ENCODE measurements around the gene IRAK1.

Gene IRAK1

DNA sequence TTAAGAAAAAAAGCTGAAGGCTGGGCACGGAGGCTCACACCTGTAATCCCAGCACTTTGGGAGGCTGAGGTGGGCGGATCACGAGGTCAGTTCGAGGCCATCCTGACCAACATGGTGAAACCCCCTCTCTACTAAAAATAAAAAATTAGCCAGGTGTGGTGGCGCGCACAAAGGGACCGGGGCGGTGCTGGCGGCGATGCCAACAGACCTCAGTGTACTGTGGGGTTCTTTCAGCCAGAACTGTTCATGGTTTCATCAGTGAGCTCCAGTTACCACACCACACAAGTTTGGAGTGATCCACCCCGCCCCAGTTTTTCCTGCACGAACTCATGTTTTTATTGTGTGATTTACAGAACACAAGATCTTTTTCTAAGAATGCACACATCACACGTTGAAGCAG lies 21.2 kb upstream of the IRAK1 start:
- DNase-seq (ENCODE audit: low read depth in 2 of 2): no peak

DNA sequence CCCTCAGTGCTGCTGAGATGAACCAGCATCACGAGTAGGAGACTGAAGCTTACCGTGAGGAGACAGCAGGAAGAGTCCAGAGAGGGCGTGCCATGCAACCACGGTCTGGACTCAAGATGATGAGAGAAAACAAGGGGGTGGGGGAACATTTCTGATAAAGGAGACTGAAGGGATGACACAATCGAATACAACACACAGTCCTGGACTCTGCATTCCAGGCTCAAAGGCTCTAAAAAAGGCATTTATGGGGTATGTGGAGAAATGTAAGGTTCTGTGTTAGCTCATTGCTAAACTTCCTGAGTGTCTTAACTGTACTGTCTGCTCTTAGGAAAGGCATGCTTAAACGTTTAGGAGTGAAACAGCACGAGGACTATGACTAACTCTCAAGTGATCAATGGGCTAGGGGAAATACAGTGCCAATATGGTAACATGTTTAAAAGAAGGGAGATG lies 20.6 kb upstream of the IRAK1 start:
- DNase-seq (ENCODE audit: low read depth in 2 of 2): no peak

DNA sequence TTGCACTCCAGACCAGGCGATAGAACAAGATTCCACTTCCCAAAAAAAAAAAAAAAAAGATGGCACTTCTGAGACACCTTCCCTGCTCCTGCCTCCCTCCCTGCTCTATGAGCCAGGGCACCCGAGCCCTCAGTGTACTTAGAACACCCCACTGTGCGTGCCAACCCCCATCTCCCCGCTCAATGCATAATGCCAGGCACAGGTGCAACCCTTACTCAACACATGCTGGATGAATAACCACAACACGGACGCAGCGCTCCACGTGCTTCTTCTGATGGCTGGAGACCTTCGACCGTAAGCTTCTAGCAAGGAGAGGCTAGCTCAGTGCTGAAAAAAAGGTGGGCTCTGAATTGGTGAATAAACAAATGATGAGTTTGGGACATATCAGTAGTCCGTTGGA lies 19.9 kb upstream of the IRAK1 start:
- no peak for DNase-seq (ENCODE audit: low read depth in 2 of 2)

DNA sequence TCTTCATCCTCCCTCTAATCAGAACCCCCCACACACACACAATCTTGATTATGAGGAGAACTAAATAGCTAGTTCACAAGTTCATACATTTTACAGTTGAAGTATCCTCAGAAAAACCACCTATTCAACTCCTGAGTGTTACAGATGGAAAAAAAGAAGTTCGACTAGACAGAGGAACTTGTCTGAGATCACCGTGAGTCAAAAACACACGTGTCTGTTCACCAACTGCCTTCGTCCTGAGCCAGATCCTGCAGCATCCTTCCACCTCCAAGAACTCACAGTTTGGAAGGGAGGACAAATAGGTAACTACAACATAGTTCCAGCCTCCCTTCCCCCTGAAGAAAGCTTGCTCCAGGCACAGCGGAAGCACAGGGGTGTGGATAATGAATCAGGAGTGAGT lies 19.0 kb upstream of the IRAK1 start:
- DNase-seq (ENCODE audit: low read depth in 2 of 2): no peak

DNA sequence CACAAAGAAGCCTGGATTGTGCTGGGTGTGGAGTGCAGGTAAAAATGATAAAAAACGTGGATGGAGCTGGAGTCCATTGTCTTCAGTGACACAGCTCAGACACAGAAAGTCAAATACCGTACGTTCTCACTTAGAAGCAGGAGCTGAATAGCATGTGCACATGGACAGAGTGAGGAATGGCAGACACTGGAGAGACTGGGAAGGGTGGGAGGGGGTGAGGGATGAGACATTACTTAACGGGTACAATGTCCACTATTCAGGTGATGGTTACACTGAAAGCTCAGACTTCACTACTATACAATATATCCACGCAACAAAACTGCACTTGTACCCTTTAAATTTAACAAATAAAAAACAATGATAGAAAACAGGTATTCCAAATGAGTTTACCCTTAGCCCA lies 18.1 kb upstream of the IRAK1 start:
- DNase-seq (ENCODE audit: low read depth in 2 of 2): no peak

DNA sequence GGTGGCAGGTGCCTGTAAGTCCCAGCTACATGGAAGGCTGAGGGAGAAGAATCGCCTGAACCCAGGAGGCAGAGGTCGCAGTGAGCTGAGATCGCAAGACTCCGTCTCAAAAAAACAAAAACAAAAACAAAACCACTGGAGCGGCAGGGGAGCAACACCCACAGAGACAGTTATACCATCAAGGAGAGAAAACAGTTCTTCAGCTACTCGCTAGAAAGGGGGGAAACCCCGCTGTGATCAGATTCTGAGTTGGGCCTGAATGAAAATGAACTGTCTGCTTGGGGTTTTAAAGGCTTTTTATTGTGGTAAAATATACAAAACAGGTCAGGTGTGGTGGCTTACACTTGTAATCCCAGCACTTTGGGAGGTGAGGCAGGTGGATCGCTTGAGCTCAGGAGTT lies 16.8 kb upstream of the IRAK1 start:
- DNase-seq (ENCODE audit: low read depth in 2 of 2): no peak

DNA sequence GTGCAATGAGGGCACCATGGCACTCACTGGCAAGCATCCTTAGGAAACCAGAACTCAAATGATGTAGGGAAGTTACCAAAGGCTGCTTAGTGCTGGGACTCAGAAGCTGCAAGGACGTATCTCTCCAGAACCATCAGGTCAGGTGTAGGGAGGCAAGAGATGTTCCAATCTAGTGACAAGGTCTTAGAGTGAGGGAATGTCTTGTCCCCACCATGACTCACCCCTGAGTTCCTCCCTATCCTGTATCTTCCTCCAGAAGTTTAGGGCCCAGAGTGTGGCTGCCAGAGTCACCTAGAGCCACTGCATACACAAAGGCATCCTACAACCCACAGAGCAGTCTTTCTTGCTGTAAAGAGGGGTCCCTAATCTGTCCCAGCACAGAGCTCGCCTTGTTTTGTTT lies 14.1 kb upstream of the IRAK1 start:
- DNase-seq (ENCODE audit: low read depth in 2 of 2): no peak

DNA sequence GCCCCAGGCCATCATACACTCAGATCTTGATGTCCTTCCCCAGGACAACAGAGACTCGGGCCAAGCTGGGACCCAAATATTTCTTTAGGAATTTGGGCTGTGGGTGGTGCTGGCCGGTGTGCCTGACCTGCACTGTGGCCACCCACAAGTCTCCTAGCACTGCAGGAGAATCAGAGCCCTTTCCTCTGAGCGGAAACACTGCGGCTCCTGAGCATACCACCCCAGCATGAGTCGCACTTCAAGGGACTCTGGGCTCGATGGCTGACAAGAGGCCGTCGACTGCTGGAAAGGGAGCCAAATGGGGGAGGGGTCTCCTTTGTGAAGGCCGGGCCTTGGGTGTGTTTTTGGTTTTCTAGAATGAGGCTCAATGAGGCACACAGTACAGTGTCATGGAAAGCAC lies 13.0 kb upstream of the IRAK1 start:
- no peak for DNase-seq (ENCODE audit: low read depth in 2 of 2)

DNA sequence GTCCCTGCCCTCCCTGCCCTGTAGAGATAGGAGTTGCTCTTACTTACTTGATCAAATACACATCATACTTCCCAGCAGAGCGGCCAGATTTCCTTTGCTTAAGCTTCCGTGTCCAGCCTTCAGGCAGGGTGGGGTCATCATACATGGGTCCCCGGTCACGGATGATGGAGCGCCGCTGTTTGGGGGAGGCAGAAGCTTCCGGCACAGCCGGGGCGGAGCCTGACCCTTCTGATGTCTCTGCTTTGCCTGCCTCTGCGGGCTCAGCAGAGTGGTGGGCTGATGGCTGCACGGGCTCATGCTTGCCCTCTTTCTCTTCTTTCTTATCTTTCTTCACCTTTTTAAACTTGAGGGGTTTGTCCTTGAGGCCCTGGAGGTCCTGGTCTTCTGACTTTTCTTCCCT lies 12.5 kb upstream of the IRAK1 start:
- DNase-seq (ENCODE audit: low read depth in 2 of 2): no peak

DNA sequence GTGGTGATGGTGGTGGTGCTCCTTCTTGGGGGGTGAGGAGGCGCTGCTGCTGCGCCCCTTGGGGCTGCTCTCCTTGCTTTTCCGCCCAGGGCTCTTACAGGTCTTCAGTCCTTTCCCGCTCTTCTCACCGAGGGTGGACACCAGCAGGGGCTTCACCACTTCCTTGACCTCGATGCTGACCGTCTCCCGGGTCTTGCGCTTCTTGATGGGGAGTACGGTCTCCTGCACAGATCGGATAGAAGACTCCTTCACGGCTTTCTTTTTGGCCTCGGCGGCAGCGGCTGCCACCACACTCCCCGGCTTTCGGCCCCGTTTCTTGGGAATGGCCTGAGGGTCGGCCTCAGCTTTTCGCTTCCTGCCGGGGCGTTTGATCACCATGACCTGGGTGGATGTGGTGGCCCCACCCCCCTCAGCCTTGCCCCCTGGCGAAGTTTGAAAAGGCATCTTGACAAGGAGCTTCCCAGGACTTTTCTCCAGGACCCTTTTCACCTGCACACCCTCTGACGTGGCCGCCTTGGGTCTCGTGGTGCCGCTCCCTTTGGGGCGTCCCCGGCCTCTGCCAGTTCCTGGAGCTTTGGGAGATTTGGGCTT lies 11.1 kb upstream of the IRAK1 start:
- DNase-seq (ENCODE audit: low read depth in 2 of 2): no peak

DNA sequence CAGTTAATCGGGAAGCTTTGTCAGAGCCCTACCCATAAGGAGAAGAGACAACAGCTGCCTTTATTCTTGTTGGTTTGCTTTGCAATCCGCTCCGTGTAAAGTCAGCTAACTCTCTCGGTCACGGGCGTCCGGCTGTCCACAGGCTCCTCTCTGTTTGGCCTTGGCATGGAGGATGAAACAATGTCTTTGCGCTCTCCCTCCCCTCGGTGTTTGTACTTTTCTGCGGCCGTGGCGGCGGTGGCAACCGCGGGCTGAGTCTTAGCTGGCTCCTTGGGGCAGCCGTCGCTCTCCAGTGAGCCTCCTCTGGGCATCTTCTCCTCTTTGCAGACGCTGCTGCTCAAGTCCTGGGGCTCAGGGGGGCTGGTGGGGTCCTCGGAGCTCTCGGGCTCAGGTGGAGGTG lies 10.6 kb upstream of the IRAK1 start:
- no peak for DNase-seq (ENCODE audit: low read depth in 2 of 2)

DNA sequence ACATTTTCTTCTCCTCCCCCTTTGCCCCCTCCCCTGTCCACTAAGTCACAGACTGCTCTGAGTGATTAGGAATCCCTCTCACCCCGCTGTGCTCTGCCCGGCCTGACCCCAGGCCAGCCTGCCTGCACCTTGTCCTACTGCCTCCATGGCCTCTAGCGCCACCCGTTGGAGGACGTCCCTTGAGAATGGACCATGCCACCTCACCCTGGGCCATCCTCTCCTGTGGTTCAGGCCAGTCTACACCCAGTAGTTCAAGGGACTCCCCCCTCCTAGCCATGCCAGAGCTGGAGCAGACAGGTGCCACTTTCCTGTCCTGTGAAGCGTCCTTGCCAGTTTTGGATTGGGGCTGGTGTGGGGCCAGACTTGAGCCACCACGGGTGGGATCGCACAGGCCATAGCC lies 9.7 kb upstream of the IRAK1 start:
- DNase-seq (ENCODE audit: low read depth in 2 of 2): no peak

DNA sequence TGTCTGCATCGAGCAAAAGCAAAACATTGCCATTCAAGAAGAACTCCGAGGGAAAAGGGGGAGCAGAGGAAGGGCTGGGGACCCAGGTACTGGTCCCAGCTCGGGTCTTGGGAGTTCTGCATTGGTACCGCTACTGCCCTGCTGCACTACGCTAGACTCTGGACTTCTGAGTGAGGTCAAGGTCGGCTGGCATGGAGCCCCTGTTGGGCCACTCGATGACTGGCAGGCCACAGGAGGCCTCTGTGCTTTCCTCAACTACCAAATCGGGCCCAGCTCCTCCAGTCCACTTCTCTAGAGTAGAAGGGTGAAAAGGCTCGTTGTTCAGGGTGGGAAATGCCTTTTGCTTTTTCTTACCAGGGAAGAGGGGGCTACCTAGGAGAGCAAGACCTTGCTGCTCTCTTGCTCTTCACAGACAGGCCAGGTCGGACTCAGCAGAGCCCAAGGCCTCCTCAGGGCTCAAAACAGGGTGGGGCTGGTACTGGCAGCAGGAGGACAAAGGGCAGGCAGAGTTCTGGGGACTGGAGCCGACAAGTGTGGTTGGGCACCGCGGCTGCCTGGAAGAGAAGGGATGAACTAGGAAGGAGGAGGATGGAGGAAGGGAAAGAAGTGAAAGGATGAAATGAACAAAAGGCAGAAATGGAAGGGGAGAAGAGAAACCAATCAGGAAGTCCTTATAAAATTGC lies 8.9 kb upstream of the IRAK1 start:
- DNase-seq (ENCODE audit: low read depth in 2 of 2): no peak

DNA sequence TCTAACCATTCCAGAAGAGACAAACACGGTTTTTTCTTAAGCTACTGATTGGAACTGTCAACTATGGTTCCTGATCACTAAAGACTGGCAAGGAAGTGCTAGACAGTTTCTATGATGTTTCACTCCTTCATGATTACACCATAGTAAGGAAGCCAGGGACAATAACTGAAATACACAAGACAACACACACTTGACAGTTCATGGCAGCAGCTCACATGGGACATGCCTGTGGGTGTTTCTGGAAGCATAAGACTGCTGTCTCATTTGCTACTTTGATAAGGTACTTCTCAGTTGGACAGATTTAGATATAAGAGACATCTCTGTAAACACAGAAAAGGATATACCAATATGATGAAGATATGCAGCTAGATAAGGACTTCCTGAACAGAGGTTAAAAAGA lies 8.3 kb upstream of the IRAK1 start:
- DNase-seq (ENCODE audit: low read depth in 2 of 2): no peak

DNA sequence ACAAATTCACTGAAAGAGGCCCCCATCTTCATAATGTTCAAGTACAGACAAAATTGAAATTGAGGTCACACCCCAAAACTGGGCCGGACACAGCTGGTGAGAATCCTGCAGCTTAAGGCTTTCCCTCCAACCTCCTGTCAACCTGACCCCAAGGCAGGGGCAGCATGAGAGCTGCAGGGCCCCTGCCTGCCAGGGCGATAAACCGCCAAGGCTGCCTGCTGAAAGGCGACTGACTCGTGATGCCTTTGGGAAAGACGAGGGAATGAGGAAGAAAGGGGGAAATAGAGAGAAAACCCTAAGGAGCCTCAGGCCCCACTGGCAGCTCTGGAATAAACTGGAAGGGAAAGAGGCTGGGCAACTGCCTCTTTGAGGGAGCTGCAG lies 7.3 kb upstream of the IRAK1 start:
- DNase-seq (ENCODE audit: low read depth in 2 of 2): no peak

DNA sequence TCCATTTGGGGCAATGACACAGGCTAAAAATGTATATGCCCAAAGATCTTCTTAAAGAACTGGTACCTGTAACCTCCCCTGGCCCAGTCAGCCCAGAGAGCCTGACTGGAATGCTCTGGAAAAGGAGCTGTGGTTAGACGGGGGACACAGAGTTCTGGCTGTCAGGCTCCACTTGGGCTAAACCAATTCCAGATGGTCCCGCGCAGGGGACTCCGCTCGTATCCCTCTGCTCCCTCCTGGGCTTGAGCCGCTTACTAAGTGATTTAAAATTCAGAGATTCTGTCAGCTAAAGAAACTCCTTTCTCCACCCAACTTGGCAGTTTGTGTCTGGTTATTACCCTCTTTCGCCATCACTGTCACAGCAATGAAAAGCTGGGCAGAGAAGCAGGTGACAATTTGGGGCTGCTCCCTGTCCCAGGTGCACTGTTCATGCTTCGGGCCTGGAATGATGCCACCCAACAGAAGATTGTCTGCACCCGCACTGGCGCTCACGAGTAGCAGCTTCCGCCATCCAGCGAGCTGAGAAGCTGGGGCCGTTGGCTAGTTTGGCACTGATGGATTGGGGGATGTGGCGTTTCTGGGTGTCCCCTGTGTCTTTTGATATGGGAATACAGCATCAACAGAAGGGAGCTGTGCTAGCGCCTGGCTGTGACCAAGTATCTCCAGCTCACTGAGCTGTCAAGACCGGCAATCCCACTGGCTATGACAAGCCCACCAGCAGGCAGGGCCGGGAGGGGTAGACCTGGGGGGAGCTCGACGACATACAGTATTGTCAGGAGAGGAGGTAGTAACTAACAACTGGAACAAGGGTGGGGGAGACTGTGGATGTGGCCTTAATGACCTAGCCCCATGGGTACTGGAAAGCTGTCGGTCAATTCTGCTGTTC lies 6.7 kb upstream of the IRAK1 start:
- DNase-seq (ENCODE audit: low read depth in 2 of 2): no peak

DNA sequence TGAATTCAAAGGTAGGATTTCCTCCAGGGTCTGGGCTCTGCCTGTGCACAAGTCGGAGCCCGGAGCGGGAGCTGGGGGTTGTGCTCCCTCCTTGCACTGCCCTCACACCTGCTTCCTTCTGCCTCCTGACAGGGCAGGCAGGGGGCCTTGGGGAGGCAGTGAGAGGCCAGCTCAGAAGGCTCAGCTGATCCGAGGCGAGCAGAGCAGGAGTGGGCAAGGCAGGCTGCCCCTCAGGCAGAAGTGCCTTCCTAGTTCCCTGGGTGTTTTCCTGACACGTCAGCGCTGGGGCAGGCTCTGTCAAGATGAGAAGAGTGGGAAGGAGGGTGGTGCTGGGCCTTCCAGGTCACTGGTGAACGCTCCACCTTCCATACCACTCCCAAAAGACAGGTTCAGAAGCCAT lies 5.5 kb upstream of the IRAK1 start:
- no peak for DNase-seq (ENCODE audit: low read depth in 2 of 2)

DNA sequence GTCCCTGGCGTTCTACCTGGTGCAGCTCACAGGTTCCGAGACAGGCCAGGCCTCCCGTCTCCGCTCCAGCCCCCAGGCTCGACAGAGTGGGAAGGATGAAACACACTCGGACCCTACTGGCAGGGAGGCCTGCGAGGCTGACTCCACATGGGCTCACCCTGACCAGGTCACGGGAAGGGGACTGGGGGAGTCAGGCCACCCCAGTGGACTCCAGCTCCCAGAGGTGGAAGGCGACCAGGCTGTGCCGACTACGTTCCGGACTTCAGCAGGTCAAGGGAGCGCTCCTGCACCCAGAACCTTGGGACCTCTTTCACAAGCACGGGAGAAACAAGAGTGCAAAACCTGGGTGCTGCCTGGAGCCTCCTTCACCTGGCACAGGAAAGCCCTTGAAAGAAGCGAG lies 4.6 kb upstream of the IRAK1 start:
- DNase-seq (ENCODE audit: low read depth in 2 of 2): no peak

DNA sequence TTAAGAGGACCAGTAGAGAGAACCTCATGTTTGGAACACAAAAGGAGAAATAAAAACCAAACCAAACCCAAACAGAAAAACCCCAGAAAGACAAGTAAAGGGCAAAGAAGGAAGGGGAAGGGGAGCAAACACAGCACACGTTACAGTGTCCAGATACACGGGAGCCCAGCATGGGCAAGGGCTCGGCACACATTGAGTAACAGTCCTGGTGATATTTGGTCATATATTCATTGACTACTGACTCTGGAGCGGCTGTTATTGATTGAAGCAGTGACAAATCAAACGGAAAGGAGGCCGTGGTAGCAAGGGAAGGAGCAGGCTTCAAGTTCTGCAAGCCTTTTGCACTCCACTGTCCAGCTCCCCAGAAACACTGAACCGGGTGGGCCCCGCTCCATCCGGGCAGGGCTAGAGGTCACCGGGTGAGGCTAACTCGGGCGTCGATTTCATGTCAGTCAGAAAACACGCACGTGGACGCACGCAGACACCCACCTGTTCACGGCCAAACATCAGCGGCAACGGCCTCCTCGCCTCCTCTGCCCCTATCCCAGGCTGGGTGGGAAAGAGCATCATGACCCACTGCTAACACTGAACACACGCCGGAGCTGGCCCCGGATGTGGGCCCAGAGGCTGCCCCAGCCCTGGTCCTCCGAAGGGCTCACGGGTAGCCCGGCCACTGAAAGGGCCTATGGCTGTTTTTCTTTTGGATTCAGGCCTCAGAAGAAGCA lies 3.7 kb upstream of the IRAK1 start:
- DNase-seq (ENCODE audit: low read depth in 2 of 2): no peak

DNA sequence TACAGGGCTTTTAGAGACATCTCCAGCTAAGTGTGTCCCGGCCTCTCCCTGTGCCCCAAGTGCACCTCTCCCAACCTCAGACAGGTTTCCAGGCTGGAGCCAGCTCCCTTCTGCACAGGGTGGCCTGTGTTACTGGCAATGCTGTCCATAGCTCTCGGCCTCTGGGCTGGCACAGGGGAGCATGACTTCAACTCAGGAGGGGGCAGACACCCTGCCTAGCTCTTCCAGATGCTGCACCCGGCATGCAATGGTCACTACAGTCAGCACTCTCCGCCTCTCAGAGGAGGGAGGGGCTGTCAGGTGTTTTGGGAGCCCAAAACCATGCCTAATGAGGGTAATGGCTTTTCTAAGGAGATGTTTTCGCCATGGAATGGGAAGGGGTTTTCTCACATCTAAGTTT lies 2.4 kb upstream of the IRAK1 start:
- DNase-seq (ENCODE audit: low read depth in 2 of 2): no peak

DNA sequence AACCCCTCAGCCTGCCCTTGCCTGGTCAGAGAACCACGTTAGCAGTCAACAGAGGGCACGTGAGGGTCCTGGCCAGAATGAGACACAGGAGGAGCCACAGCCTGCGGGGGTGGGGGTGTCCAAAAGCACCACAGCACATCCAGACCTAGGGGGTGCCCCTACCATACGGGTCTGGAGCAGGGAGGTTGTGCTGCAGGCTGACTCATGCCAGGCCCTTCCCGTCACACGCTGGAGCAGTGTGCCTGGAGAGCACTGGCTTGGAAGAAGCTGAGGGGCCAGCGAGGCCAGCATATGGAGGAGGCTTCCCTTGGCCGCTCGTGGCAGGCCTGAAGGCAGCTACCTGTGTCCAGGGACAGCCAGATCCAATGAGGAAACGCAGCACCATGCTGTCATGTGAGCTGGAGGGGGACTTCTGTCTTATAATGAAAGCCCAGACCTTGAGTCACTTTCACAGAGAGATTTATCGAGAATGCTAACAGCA lies 1.5 kb upstream of the IRAK1 start:
- no peak for DNase-seq (ENCODE audit: low read depth in 2 of 2)

DNA sequence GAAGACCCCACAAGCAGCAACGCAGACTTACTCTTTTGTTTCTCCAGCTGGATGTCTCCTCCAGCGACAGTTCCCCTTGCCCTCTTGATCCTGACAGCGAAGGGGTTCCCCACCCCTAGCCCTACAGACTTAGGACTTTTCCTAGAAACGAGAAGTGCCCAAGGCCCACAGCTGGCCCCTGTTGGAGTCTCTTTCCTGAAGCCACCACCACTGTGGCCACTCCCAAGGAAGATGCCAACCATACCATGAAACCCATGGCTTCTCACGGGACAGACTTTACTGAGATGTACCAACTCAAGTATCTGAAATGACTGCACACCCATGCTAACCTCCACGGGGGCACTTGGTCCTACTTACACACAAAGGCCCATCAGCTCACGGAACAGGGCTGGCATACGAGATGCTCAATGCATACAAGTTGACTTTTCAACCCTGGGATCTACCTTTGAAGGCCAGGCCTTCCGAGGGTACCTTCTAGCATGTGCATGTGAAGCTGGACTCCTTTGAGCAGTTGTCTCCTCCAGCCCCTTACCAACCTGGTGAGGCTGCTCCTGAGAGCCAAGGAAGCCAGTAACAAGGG lies 924 bp upstream of the IRAK1 start:
- DNase-seq (ENCODE audit: low read depth in 2 of 2): no peak
